GM23338 (cell line): ENCODE results near the gene KCNH4. TPM values are rescaled to one million over a fixed set of nuclear protein-coding genes. Genes with fewer than 3 reads are reported as not detected.

ENCODE experiments used
- ATAC-seq: fragments of 200-7000 bp; cut with Tn5 transposase; 3 replicates; pipeline ENCODE4 v1.9.1; 2020
- DNase-seq: peaks from one replicate; pipeline ENCODE4 v3.0.0-alpha.2; 2015; ENCODE audit warnings: low spot score
- H2AFZ ChIP-seq: fragments of 200-600 bp; sonication (generic); 2 replicates; pipeline ENCODE4 v1.8.0; 2016; ENCODE audit warnings: antibody characterized with exemption, mild to moderate bottlenecking, moderate library complexity
- H3F3A ChIP-seq: fragments of 200-600 bp; sonication (generic); replicated peaks from 2 replicates; pipeline ENCODE4 v1.8.0; 2017; ENCODE audit warnings: antibody characterized with exemption, mixed run types, low read depth
- H3K27ac ChIP-seq: fragments of 200-600 bp; sonication (generic); 2 replicates; pipeline ENCODE4 v1.6.1; 2016; ENCODE audit warnings: low read depth
- H3K27me3 ChIP-seq: fragments of 200-600 bp; sonication (generic); 2 replicates; pipeline ENCODE4 v1.8.0; 2016; ENCODE audit warnings: mild to moderate bottlenecking, mixed run types, moderate library complexity; ENCODE audit not compliant: insufficient read depth
- H3K36me3 ChIP-seq: fragments of 200-600 bp; sonication (generic); 2 replicates; pipeline ENCODE4 v1.8.0; 2016; ENCODE audit warnings: mild to moderate bottlenecking; ENCODE audit not compliant: insufficient read depth
- H3K4me1 ChIP-seq: fragments of 200-600 bp; sonication (generic); 2 replicates; pipeline ENCODE4 v1.8.0; 2016; ENCODE audit warnings: mild to moderate bottlenecking, moderate library complexity; ENCODE audit not compliant: insufficient read depth
- H3K4me2 ChIP-seq: fragments of 200-600 bp; sonication (generic); 2 replicates; pipeline ENCODE4 v1.7.1; 2017; ENCODE audit warnings: mixed run types
- H3K4me3 ChIP-seq: fragments of 200-600 bp; sonication (generic); 2 replicates; pipeline ENCODE4 v1.6.1; 2016; ENCODE audit warnings: mixed run types
- H3K79me2 ChIP-seq: fragments of 200-600 bp; sonication (generic); replicated peaks from 2 replicates; pipeline ENCODE4 v1.8.0; 2017; ENCODE audit warnings: mild to moderate bottlenecking; ENCODE audit not compliant: insufficient read depth
- H3K9me2 ChIP-seq: fragments of 200-600 bp; sonication (generic); 2 replicates; pipeline ENCODE4 v1.8.0; 2017; ENCODE audit not compliant: insufficient read depth
- H4K20me1 ChIP-seq: fragments of 200-600 bp; sonication (generic); replicated peaks from 2 replicates; pipeline ENCODE4 v1.8.0; 2017; ENCODE audit warnings: mild to moderate bottlenecking; ENCODE audit not compliant: insufficient read depth
- H3K27ac Mint-ChIP-seq: 2 replicates; pipeline ENCODE4 v1.8.0; 2020; ENCODE audit warnings: inconsistent platforms, mild to moderate bottlenecking, moderate library complexity, mixed read lengths
- H3K27me3 Mint-ChIP-seq: 3 replicates; pipeline ENCODE4 v1.8.0; 2022; ENCODE audit warnings: low read depth, mild to moderate bottlenecking, moderate library complexity, mixed read lengths, inconsistent platforms; ENCODE audit not compliant: insufficient read depth, poor library complexity
- H3K36me3 Mint-ChIP-seq: 3 replicates; pipeline ENCODE4 v1.8.0; 2021; ENCODE audit warnings: low read depth, mild to moderate bottlenecking, inconsistent platforms, moderate library complexity, mixed read lengths
- H3K4me1 Mint-ChIP-seq: 3 replicates; pipeline ENCODE4 v1.8.0; 2020; ENCODE audit warnings: mild to moderate bottlenecking, inconsistent platforms, mixed read lengths
- H3K4me3 Mint-ChIP-seq: 3 replicates; pipeline ENCODE4 v1.8.0; 2021; ENCODE audit warnings: moderate library complexity, mild to moderate bottlenecking, inconsistent platforms, mixed read lengths
- H3K9me3 Mint-ChIP-seq: 3 replicates; pipeline ENCODE4 v1.8.0; 2020; ENCODE audit warnings: moderate library complexity, mild to moderate bottlenecking, inconsistent platforms, mixed read lengths
- CTCF ChIP-seq, 2 experiments: fragments of 200-600 bp in 1 of 2; sonication (generic) in 1 of 2; conservative IDR thresholded peaks; 2 replicates each; pipeline versions ENCODE4 v1.5.1 to v1.6.1; 2016 to 2017; ENCODE audit warnings: antibody characterized with exemption in 2 of 2, low read depth in 2 of 2, mild to moderate bottlenecking in 2 of 2, moderate library complexity in 1 of 2
- ETS1 ChIP-seq: IDR thresholded peaks from 2 replicates; pipeline ENCODE4 v1.6.1; 2016; ENCODE audit warnings: antibody characterized with exemption
- EZH2 ChIP-seq: fragments of 200-600 bp; sonication (generic); IDR thresholded peaks from one replicate; pipeline ENCODE4 v1.8.0; 2017; ENCODE audit warnings: antibody characterized with exemption, mild to moderate bottlenecking, low read depth; ENCODE audit not compliant: unreplicated experiment
- NANOG ChIP-seq: IDR thresholded peaks from 2 replicates; pipeline ENCODE4 v1.6.1; 2016; ENCODE audit warnings: antibody characterized with exemption, borderline replicate concordance
- POLR2AphosphoS5 ChIP-seq: IDR thresholded peaks from 2 replicates; pipeline ENCODE4 v1.6.1; 2016; ENCODE audit warnings: antibody characterized with exemption, low read depth
- REST ChIP-seq: IDR thresholded peaks from one replicate; pipeline ENCODE4 v1.6.1; 2018; ENCODE audit warnings: antibody characterized with exemption; ENCODE audit not compliant: unreplicated experiment
- STAT1 ChIP-seq: IDR thresholded peaks from one replicate; pipeline ENCODE4 v1.6.1; 2016; ENCODE audit warnings: antibody characterized with exemption; ENCODE audit not compliant: unreplicated experiment
- ZNF462 ChIP-seq: fragments of 250-450 bp; sonication (Bioruptor Pico); IDR thresholded peaks from 2 replicates; pipeline ENCODE4 v1.5.0; 2020; ENCODE audit warnings: mild to moderate bottlenecking, moderate library complexity
- polyA plus RNA-seq: library from polyadenylated mRNA; unstranded; fragments of >200 nt; fragmentation: Nextera tagmentation; extraction: Ambion mirVana; gene quantifications from 2 replicates; pipeline ENCODE4 v1.2.1, GENCODE V29; 2016
- total RNA-seq: library from RNA; depleted of rRNA; stranded (reverse); fragments of >200 nt; shearing (Covaris generic); gene quantifications from 2 replicates; pipeline ENCODE4 v1.2.3, GENCODE V29; 2014

The KCNH4 gene
- total and polyA plus RNA-seq, 2 experiments from 2014 or later = 0.08 to 0.49 TPM

GRCh38 chr17:42126836-42127235, 54.1 kb downstream of the KCNH4 start:
- no peak overlapping the region for H3K27ac Mint-ChIP-seq
- Histone ChIP-seq H3K9me2 (no peaks in the 10 kb centered on the region), H3K4me1 (peaks cover 8% of the 10 kb centered on the region; the same call in 1 of the 2 replicates), H3K27ac (no peak overlapping the region), H3K36me3 (peaks cover 3% of the 10 kb centered on the region), H3K4me2 (no peak overlapping the region), H4K20me1 (peaks cover under 1% of the 10 kb centered on the region; the same call in 1 of the 2 replicates), H3K79me2 (peaks cover 5% of the 10 kb centered on the region; the same call in 1 of the 2 replicates), H3F3A (peaks cover 8% of the 10 kb centered on the region; the same call in 1 of the 2 replicates), H3K27me3 (no peaks in the 10 kb centered on the region), H2AFZ (no peak overlapping the region), H3K4me3 (no peak overlapping the region)
- DNase-seq (no peak), ATAC-seq (no peak)
- no peak for TF ChIP-seq CTCF (conservative IDR thresholded peaks at IDR 0.05; ENCODE audit: low read depth in 2 of 2)
- TF ChIP-seq STAT1 = no peak
- no peak for TF ChIP-seq ETS1
- TF ChIP-seq EZH2 = no peak
- no peak for TF ChIP-seq POLR2AphosphoS5
- TF ChIP-seq ZNF462 (CRISPR knock-in tag) = no peak
- TF ChIP-seq REST = no peak
- no peak for TF ChIP-seq NANOG
- H3K4me1 Mint-ChIP-seq = peaks cover 21% of the 10 kb centered on the region
- H3K4me3 Mint-ChIP-seq = no peak overlapping the region
- no peaks in the 10 kb centered on the region; the same call in 2 of the 3 replicates for H3K9me3 Mint-ChIP-seq
- peaks cover 18% of the 10 kb centered on the region for H3K27me3 Mint-ChIP-seq
- peaks cover 60% of the 10 kb centered on the region for H3K36me3 Mint-ChIP-seq
